SK-N-SH (cell line): ENCODE results near the gene NCOR2. TPM values are rescaled to one million over a fixed set of nuclear protein-coding genes. Genes with fewer than 3 reads are reported as not detected.

Experiments used
- CTCF ChIA-PET: fragments of 300-600, 350-600 bp; formaldehyde crosslinking; extraction: SDS; loops from one replicate; lab custom pipeline; 2021; lab: Yijun Ruan, JAX
- POLR2A ChIA-PET: fragments of 350-600 bp; sonication (Branson Sonifier 250); formaldehyde crosslinking; extraction: SDS; loops from one replicate; lab custom pipeline; 2020; ENCODE audit warnings: antibody characterized with exemption, inconsistent platforms; lab: Yijun Ruan, JAX
- DNase-seq: peaks from one replicate; pipeline ENCODE4 v3.0.0; 2012
- H2AFZ ChIP-seq: fragments of 200-600 bp; sonication (generic); 2 replicates; pipeline ENCODE4 v1.8.1; 2016; ENCODE audit warnings: antibody characterized with exemption, mild to moderate bottlenecking, low read depth
- H3F3A ChIP-seq: fragments of 200-600 bp; sonication (generic); replicated peaks from 2 replicates; pipeline ENCODE3; 2016; ENCODE audit warnings: antibody characterized with exemption, mild to moderate bottlenecking; ENCODE audit not compliant: insufficient read depth
- H3K27ac ChIP-seq, 2 experiments: fragments of 200-500 bp in 1 of 2; fragments of 200-600 bp in 1 of 2; sonication (Bioruptor generic) in 1 of 2; sonication (generic), shearing (Covaris generic) in 1 of 2; 2 replicates each; pipeline versions ENCODE4 v1.5.1 to v1.6.1; 2014 to 2016; ENCODE audit warnings: low read depth in 2 of 2, inconsistent platforms in 1 of 2, low read length in 1 of 2, mild to moderate bottlenecking in 1 of 2, mixed read lengths in 1 of 2
- H3K27me3 ChIP-seq: fragments of 200-600 bp; sonication (generic), shearing (Covaris generic); 2 replicates; pipeline ENCODE4 v1.6.1; 2016; ENCODE audit warnings: mixed run types; ENCODE audit not compliant: insufficient read depth
- H3K36me3 ChIP-seq, 2 experiments: fragments of 200-500 bp in 1 of 2; fragments of 200-600 bp in 1 of 2; sonication (Bioruptor generic) in 1 of 2; sonication (generic) in 1 of 2; replicated peaks in 1 of 2; 2 replicates each; pipeline versions ENCODE3 to v1.5.1; 2014 to 2016; ENCODE audit warnings: low read length in 1 of 2, mild to moderate bottlenecking in 1 of 2; ENCODE audit not compliant: insufficient read depth in 2 of 2, control insufficient read depth in 1 of 2
- H3K4me1 ChIP-seq, 2 experiments: fragments of 200-500 bp in 1 of 2; fragments of 200-600 bp in 1 of 2; sonication (Bioruptor generic) in 1 of 2; sonication (generic), shearing (Covaris generic) in 1 of 2; 2 replicates each; pipeline versions ENCODE4 v1.5.1 to v1.6.1; 2014 to 2016; ENCODE audit warnings: low read depth in 1 of 2, low read length in 1 of 2, mixed run types in 1 of 2; ENCODE audit not compliant: insufficient read depth in 2 of 2, control insufficient read depth in 1 of 2
- H3K4me2 ChIP-seq: fragments of 200-600 bp; sonication (generic), shearing (Covaris generic); 2 replicates; pipeline ENCODE4 v1.6.1; 2017; ENCODE audit warnings: mixed run types
- H3K4me3 ChIP-seq, 2 experiments: fragments of 200-500 bp in 1 of 2; fragments of 200-600 bp in 1 of 2; sonication (Bioruptor generic) in 1 of 2; sonication (generic), shearing (Covaris generic) in 1 of 2; 2 replicates each; pipeline versions ENCODE4 v1.5.1 to v1.8.1; 2014 to 2016; ENCODE audit warnings: low read depth in 2 of 2, inconsistent platforms in 1 of 2, low read length in 1 of 2, mild to moderate bottlenecking in 1 of 2, mixed read lengths in 1 of 2, moderate library complexity in 1 of 2
- H3K79me2 ChIP-seq: fragments of 200-600 bp; sonication (generic); 2 replicates; pipeline ENCODE4 v1.8.1; 2017; ENCODE audit warnings: mild to moderate bottlenecking; ENCODE audit not compliant: insufficient read depth
- H3K9ac ChIP-seq: fragments of 200-600 bp; sonication (generic); 2 replicates; pipeline ENCODE4 v1.6.1; 2017; ENCODE audit warnings: mixed run types
- H3K9me2 ChIP-seq: fragments of 200-600 bp; sonication (generic); 2 replicates; pipeline ENCODE4 v1.6.1; 2017; ENCODE audit warnings: mixed run types
- H3K9me3 ChIP-seq: fragments of 200-600 bp; sonication (generic); 2 replicates; pipeline ENCODE4 v1.6.1; 2017; ENCODE audit warnings: mixed run types, mild to moderate bottlenecking, moderate library complexity
- H4K20me1 ChIP-seq: fragments of 200-600 bp; sonication (generic); 2 replicates; pipeline ENCODE4 v1.6.1; 2017; ENCODE audit warnings: mild to moderate bottlenecking, mixed run types; ENCODE audit not compliant: insufficient read depth
- ELF1 ChIP-seq: IDR thresholded peaks from 2 replicates; pipeline ENCODE4 v1.4.0; 2012
- FOXJ3 ChIP-seq: sonication (generic); formaldehyde crosslinking; IDR thresholded peaks from 2 replicates; pipeline ENCODE4 v1.5.1; 2020; ENCODE audit warnings: mild to moderate bottlenecking, missing genetic modification reagents
- GATA2 ChIP-seq: sonication (generic); formaldehyde crosslinking; IDR thresholded peaks from 2 replicates; pipeline ENCODE4 v1.5.0; 2020; ENCODE audit warnings: mild to moderate bottlenecking, missing genetic modification reagents
- IRF3 ChIP-seq: fragments of 150-350 bp; IDR thresholded peaks from 2 replicates; pipeline ENCODE4 v1.6.1; 2016; ENCODE audit warnings: mild to moderate bottlenecking, low read depth, low read length
- JUND ChIP-seq: IDR thresholded peaks from 2 replicates; pipeline ENCODE4 v1.4.0; 2012
- NFIC ChIP-seq: IDR thresholded peaks from 2 replicates; pipeline ENCODE4 v1.4.0; 2012; ENCODE audit warnings: borderline replicate concordance
- NRF1 ChIP-seq: IDR thresholded peaks from 2 replicates; pipeline ENCODE4 v1.6.1; 2012; ENCODE audit warnings: low read depth, mild to moderate bottlenecking, low read length
- REST ChIP-seq: IDR thresholded peaks from 2 replicates; pipeline ENCODE4 v1.6.1; 2012; ENCODE audit warnings: mild to moderate bottlenecking, low read depth, low read length, moderate library complexity
- RFX5 ChIP-seq: IDR thresholded peaks from 2 replicates; pipeline ENCODE4 v1.6.1; 2012; ENCODE audit warnings: mild to moderate bottlenecking, improper control_type of control experiment, low read length
- SIN3A ChIP-seq: IDR thresholded peaks from 2 replicates; pipeline ENCODE4 v1.6.1; 2012; ENCODE audit warnings: low read depth, mild to moderate bottlenecking, low read length, moderate library complexity, borderline replicate concordance
- TAF1 ChIP-seq: IDR thresholded peaks from 2 replicates; pipeline ENCODE4 v1.6.1; 2012; ENCODE audit warnings: low read depth, mild to moderate bottlenecking, low read length, moderate library complexity, borderline replicate concordance
- TCF12 ChIP-seq: IDR thresholded peaks from 2 replicates; pipeline ENCODE4 v1.4.0; 2012
- WGBS: methylation state at CpG from one replicate; pipeline ENCODE4 v1.1.6; 2017; ENCODE audit warnings: low lambda C conversion rate; 5-methylcytosine and 5-hydroxymethylcytosine counted together
- polyA plus RNA-seq, 3 experiments: library from polyadenylated mRNA; depleted of rRNA; stranded (reverse); fragments of >200 nt; gene quantifications; 2 replicates each; pipeline ENCODE4 v1.2.3, GENCODE V29; 2012

The NCOR2 gene
- polyA plus RNA-seq, 1 of the 3 experiments (the other 2 are of a cell fraction) = 19.0 TPM

GRCh38 chr12:124579921-124580517 lies 12.6 kb upstream of the NCOR2 start:
- ChIA-PET POLR2A (no interaction called here), CTCF (no interaction called here)
- DNase-seq = no peak
- H3K9me2 ChIP-seq = no peaks in the 10 kb centered on the region
- H3K9ac ChIP-seq = no peak overlapping the region
- H3K4me3 ChIP-seq = no peak overlapping the region
- 87% methylated on average over 5 of the region's 5 CpGs for WGBS
- no peak overlapping the region for H3K27ac ChIP-seq
- no peaks in the 10 kb centered on the region for H3K27me3 ChIP-seq
- no peak overlapping the region for H2AFZ ChIP-seq
- no peaks in the 10 kb centered on the region for H4K20me1 ChIP-seq
- H3K36me3 ChIP-seq = no peaks in the 10 kb centered on the region
- H3K4me2 ChIP-seq = no peak overlapping the region
- no peaks in the 10 kb centered on the region for H3K79me2 ChIP-seq
- peaks cover 0 to 11% of the 10 kb centered on the region in 2 experiments; a peak in 1 of 4 replicates for H3K4me1 ChIP-seq
- no peaks in the 10 kb centered on the region for H3K9me3 ChIP-seq
- TF ChIP-seq NFIC = no peak
- TF ChIP-seq ELF1 = no peak
- TF ChIP-seq FOXJ3 (CRISPR knock-in tag) = no peak
- TF ChIP-seq GATA2 (CRISPR knock-in tag) = no peak
- no peaks in the 10 kb centered on the region for H3F3A ChIP-seq

- Histone ChIP-seq H4K20me1 (no peaks in the 10 kb centered on the region), H3K9me3 (no peaks in the 10 kb centered on the region), H3K79me2 (no peaks in the 10 kb centered on the region), H2AFZ (no peak overlapping the region), H3F3A (no peaks in the 10 kb centered on the region), H3K4me1 (peaks cover 0 to 11% of the 10 kb centered on the region in 2 experiments; a peak in 1 of 4 replicates), H3K27me3 (no peaks in the 10 kb centered on the region), H3K27ac (no peak overlapping the region), H3K9ac (no peak overlapping the region), H3K4me3 (no peak overlapping the region), H3K4me2 (no peak overlapping the region), H3K36me3 (no peaks in the 10 kb centered on the region), H3K9me2 (no peaks in the 10 kb centered on the region)
- DNase-seq = no peak
- TF ChIP-seq GATA2 (CRISPR knock-in tag) = no peak
- no peak for TF ChIP-seq JUND
- TF ChIP-seq NRF1 = no peak
- no peak for TF ChIP-seq TAF1
- no peak for TF ChIP-seq FOXJ3 (CRISPR knock-in tag)
- TF ChIP-seq IRF3 = no peak
- TF ChIP-seq RFX5 = no peak
- CTCF ChIA-PET = no interaction called here
- 91% methylated on average over 3 of the region's 3 CpGs for WGBS
- POLR2A ChIA-PET = no interaction called here
Measured at GRCh38 chr12:124578854-124579253, 11.4 kb upstream of the NCOR2 start.

GRCh38 chr12:124578445-124578844 lies 11.0 kb upstream of the NCOR2 start:
- Histone ChIP-seq H3K79me2 (no peaks in the 10 kb centered on the region), H3K9me3 (no peaks in the 10 kb centered on the region), H3K36me3 (no peaks in the 10 kb centered on the region), H4K20me1 (no peaks in the 10 kb centered on the region), H3K27me3 (no peaks in the 10 kb centered on the region), H3K4me1 (peaks cover 0 to 11% of the 10 kb centered on the region in 2 experiments; a peak in 1 of 4 replicates), H3F3A (no peaks in the 10 kb centered on the region), H3K4me2 (no peak overlapping the region), H3K9ac (no peak overlapping the region), H3K4me3 (no peak overlapping the region), H3K27ac (no peak overlapping the region), H2AFZ (no peak overlapping the region), H3K9me2 (no peaks in the 10 kb centered on the region)
- TF ChIP-seq FOXJ3 (CRISPR knock-in tag) (no peak), TCF12 (no peak), REST (no peak), SIN3A (no peak)
- ChIA-PET CTCF (no interaction called here), POLR2A (no interaction called here)
- DNase-seq = no peak
- WGBS = 89% methylated on average over 8 of the region's 8 CpGs
